CD4-positive, alpha-beta T cell treated with Interferon gamma for 1 hour (primary cell): ENCODE results near the gene IKBKE.

Experiments used
- DNase-seq: peaks from one replicate; pipeline ENCODE4 v3.0.0-alpha.2; 2020

The IKBKE gene

DNA sequence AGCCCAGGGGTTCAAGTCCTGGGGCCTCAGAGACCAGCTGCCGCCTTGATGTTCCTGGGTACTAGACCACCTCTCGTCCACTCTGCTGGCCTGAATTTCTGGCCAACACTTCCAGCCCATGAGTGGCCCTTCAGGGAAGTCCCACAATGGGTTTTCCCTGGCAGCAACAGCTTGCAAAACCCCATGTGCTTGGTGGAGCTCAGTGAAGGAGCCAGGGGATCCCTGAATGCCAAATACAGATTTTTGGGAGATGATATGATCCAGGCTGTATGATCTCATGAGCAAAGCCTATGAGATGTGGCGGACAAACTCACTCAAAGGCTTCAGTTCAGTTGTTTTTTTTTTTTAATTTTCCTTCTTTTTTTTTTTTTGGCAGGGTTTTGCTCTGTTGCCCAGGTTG lies 27.5 kb downstream of the IKBKE start:
- DNase-seq: no peak

- no peak for DNase-seq
These were observed 28.4 kb downstream of the IKBKE start for GRCh38 chr1:206498685-206499084.

DNA sequence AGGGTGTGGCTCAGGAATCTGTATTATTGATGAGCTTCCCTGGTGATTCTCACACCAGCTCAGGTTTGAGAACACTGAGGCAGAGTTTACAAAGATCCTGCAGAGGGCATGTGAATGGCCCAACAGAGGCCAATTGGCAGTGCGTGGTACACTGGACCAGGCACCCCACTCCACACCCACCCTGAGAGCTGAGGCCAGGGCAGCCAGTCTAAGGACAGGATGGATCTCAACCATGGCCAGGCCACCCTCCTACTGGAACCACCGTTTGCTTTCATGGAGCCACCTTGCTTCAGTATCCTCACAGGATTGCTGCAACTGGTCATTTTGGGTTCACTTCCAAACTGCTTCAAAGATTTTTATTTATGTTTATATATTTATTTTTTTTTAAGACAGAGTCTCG lies 29.8 kb downstream of the IKBKE start:
- no peak for DNase-seq

- no peak for DNase-seq
These were observed 31.6 kb downstream of the IKBKE start for GRCh38 chr1:206501881-206502280.

DNA sequence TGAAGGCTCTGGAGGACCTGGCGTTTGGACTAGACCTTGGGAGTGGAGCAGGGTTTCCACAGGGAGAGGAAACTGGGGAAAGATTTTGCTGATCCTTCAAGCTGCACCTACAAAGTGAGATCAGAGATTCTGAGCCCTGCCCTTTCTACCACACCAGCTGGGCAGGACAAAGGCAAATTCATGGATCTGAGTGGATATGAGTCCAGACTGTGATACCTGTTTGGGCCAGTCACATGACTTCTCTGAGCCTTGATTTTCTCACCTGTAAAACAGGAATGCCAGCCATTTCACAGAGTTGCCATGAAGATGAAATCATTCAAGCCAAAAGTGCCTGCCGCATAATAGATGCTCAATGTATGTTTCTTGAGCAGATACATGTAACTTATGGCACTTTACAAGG lies 32.1 kb downstream of the IKBKE start:
- DNase-seq: no peak

GRCh38 chr1:206502812-206503211 lies 32.5 kb downstream of the IKBKE start:
- DNase-seq: no peak

DNA sequence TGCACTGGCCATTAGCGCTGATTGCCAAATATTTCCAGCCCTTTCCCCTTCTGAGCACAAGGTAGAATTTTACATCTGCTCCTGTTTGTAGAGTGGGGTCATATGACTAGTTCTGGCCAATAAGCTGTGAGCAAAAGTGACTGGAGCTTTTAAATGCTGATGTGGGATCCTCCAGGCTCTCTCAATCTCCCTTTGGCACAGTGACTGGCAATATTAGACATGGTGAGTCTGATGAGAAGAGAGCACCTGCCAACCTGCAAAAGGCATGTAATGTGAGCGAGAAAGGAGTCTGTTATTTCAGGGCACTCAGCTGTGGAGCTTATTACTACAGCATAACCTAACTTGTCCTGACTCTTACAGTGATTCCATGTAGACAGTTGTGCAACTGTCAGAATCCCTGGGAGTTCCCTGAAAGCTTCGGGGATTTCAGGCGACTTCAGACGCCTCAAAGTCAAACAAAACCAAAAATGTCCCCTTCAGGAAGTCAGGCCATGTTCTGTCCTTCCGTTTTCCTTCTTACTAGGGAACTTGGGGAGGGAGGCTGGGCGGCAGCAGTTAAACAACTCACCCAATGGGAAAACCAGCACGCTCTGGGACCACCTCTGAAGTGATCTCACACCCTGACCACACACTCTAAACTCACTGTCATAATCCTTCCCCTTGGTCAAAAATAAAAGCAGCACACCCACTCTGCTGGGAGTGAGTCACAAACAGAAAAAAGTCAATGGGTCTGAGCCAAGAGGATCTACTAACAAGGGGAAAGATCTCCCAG lies 33.5 kb downstream of the IKBKE start:
- DNase-seq: peak; percentile 66

- no peak for DNase-seq
These were observed 34.1 kb downstream of the IKBKE start for GRCh38 chr1:206504363-206504713.

- DNase-seq: no peak
These were observed 35.6 kb downstream of the IKBKE start for GRCh38 chr1:206505702-206506355.

DNA sequence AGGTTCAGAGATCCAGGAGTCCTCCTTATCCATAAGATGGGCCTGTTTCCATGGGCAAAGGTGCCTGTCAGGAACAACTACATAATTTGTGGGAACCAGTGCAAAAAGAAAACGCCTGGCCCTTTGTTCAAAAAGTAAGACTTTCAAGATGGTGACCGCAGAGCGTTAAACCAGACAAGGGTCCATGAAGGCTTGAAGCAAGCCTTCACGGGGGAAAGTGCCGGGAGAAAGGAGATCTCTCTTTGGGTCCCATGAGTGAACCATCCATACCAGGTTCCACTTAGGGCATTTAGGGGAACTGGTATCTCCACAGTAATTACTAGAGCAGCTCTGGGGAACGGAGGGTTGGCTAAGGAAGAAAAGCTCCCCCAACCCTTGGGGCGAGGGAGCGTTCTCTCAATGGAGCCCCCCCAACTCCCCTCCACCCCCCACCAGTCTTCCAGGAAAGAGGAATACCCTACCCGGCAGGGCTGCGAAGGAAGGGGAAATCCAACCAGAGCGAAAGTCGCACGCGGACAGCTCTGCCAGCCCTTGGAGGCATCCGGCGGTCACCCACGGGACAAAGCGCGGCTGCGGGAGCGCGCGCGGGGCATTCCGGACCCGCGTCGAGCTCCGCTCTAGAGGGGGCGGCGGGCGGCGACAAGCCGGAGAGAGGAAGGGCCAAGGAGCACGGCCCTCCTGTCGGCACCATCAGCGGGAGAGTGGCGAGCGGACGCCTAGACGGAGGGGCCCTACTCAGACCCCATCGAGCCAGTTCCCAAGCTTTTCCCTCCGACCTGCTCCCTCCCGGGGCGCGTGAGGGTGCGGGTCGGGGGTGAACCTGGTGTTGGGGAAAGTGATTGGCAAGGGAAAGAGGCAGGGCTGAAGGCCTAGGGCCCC lies 36.4 kb downstream of the IKBKE start:
- peak; percentile 48 for DNase-seq

GRCh38 chr1:206507284-206508129 lies 37.2 kb downstream of the IKBKE start, which contains the start of gene RASSF5:
Gene RASSF5 (plus strand): TSS chr1:206507531. CDS start chr1:206507603, 72 bp downstream.
- DNase-seq: peak; percentile 82

DNA sequence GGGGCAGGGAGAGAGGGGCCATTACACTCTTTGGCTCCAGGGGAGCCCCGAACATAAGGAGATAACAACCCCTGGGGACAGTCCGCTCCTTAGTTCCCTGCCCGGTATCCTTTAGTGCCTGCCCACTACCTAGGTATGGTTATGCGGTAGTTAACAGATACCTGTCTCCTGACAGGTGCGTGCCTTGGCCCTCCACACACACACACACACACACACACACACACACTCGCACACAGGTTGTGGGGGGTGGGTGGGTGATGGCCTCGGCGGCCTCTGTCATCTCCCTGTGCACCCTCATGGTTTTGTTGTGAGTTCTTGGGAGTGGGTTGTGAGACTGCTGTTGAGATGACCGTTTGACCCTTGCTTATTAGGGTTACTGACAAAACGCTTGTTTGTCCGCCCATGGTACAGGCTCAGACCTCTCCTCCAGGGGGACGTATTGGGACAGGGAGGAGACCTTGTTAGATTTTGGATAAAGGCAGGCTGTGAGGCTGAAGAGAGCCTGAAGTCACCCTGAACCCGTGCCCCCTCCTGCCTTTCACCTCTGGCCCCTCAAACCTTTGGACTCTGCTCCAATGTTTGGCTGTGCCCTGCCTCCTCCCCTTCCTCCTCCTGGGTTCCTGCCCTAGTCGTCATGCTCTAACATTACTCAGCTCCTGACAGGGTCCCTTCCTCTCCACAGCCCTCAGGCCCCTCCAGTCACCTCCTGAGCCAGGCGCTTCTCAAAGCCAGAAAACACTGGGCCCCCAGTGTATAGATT lies 38.0 kb downstream of the IKBKE start:
- DNase-seq: no peak

GRCh38 chr1:206508956-206509355 lies 38.7 kb downstream of the IKBKE start:
- no peak for DNase-seq

- DNase-seq: no peak
These were observed 39.5 kb downstream of the IKBKE start for GRCh38 chr1:206509612-206510257.

GRCh38 chr1:206510371-206510770 lies 40.1 kb downstream of the IKBKE start:
- DNase-seq: no peak

DNA sequence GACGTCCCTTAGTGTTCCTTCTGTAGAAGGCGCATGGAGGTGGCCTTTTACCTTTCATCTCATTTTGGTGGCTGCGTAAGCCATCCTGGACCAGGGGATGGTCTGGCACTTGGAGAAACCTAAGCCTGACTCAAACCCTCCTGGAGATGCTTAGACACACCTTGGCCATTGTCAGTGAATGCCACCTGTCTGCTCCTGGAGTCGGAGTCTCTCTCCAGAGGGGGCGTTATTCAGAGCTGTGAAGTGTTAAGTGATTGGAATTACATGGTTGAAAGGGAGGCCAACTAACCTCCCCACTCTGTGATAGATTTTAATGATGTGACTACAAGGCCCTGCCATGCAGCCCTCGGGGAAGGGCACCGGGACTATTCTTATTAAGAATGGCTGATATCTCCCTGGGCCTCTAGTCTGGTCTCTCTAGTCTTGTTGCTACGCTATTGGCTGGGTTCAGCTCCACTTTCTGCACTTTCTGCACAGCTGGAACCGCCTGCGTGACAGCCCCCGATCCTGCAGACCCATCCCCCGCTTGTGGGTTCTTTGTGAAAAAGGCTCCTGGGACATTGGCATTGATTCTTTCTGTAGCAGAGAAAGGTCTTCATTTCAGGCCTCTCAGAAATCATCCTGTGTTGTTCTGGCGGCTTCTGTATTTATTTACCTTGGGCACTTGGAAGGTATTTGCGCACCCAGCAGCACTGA lies 41.2 kb downstream of the IKBKE start:
- DNase-seq: no peak

GRCh38 chr1:206512058-206512850 lies 42.0 kb downstream of the IKBKE start:
- no peak for DNase-seq

DNA sequence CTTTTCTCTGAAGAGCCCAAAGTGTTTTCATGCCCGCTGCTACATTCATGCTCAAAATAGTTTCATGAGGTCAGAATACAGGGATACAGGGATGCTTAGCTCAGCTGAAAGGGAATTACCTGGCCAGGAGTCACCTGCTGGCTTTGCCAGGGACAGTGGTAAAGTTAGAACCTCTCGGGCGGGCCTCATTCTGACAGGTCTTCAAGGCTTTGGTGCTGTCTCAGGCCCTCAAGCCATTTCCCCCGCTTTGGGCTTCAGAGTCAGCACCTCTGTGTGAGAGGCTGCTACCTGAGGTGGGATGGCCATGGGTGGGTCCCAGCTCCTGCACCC lies 42.5 kb downstream of the IKBKE start:
- no peak for DNase-seq

- DNase-seq: no peak
These were observed 43.2 kb downstream of the IKBKE start for GRCh38 chr1:206513312-206514111.
